Measurements from ENCODE around the gene L3MBTL2.
"Not testable (repeated sequence)": the region's sequence is repeated elsewhere in the genome, so short reads cannot be mapped to it uniquely, and the experiment has no call there.

The L3MBTL2 gene

DNA sequence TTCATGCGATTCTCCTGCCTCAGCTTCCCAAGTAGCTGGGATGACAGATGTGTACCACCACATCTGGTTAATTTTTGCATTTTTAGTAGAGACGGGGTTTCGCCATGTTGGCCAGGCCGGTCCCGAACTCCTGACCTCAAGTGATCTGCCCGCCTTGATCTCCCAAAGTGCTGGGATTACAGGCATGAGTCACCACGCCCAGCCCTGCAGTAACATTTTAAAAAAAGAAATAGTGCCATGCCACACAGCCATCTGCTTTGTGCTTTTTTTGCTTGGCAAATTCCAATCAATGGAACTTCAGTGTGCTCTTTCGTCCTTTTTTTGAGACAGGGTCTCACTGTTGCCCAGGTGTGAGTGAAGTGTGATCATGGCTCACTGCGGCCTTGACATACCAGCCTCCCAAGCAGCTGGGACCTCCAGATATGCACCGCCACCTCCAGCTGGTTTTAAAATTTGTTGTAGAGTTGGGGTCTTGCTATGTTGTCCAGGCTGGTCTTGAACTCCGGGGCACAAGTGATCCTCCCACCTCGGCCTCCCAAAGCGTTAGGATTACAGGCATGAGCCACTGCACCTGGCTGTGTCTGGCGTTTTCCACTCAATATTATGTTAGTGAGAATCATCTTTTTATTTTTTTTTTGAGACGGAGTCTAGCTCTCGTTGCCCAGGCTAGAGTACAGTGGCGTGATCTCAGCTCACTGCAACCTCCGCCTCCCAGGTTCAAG is 37.4 kb downstream of the L3MBTL2 start:
- DNase-seq: no peak

DNA sequence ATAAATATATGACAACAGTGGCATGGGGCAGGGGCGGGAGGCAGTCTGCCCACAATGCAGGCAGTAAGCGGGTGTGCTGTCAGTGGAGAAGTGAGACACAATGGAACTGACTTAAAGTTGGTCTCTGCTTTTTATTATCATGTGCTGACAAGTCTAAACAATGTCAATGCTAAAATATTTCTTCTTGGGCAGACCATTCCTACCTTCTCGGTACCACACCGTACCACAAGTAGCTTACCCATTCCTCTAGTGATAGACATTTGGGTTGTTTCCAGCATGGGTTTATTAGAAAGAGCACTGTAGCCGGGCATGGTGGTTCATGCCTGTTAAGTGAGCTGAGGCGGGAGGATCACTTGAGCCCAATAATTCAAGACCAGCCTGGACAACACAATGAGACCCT is 38.2 kb downstream of the L3MBTL2 start:
- no peak for DNase-seq

DNA sequence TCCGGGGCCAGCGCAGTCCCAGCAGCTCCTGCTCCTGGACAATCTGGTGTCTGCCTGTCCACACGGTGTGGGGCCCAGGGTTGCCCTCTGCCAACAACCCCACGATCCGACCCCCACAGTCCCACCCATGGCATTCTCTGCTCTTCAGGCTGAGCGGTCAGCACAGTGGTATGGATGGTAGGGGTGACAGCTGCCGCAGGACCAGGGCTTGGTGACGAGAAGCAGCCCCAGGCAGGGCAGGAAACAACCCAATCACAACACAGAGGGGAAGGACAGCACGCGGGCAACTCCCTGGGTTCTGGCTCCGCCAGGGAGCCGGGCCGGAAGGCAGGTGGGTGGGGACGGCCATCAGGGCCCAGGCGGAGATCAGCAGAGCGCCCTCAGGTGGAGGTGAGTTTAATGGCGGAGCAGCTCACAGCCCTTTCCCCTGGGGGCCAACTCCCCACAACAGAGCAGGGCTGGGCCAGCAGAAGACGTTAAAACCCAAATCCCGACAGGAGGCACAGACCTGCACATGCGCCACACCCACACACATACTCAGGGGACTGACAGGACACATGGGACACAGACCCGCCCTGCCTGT is 40.9 kb downstream of the L3MBTL2 start:
- DNase-seq: no peak

DNA sequence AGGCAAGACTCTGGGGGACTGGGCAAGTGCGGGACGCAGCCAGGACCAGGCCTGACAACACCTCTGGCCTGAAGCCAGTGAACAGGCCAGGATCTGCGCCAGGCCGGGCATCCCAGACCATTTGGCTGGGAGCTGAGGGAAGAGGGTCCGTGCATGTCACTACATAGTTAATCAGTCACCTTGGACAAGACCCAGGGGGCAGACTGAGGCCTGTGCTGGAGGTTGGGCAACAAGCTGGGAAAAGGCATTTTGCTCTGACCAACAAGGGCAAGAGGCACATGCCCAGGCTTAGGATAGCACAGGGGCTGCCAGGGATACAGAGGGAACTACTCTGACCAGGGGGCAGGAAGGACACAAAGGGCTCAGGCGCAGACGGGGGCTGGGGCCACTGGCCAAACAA is 42.6 kb downstream of the L3MBTL2 start:
- DNase-seq: no peak

- no peak for DNase-seq
Measured at GRCh38 chr22:41248314-41248713, 43.2 kb downstream of the L3MBTL2 start.

DNA sequence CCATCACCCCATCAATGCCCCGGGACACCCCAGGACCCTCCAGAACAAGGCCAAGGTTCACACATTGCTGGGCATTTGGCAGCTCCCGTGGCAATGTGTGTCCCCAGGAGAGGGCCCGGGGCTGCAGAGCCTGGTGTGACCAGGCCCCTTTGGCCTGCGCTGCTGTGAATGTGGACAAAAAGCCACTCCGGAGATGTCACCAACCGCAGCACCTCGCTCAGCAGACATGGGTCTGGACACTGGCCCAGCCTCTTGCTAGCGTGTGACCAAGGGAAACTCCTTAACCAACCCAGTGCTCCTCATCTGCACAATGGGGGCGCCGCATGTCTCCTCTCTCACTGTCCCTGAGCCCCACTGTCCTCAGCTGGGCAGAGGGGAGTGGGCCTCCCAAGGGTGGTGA is 43.6 kb downstream of the L3MBTL2 start:
- DNase-seq: no peak

GRCh38 chr22:41249442-41249841 is 44.3 kb downstream of the L3MBTL2 start:
- no peak for DNase-seq

DNA sequence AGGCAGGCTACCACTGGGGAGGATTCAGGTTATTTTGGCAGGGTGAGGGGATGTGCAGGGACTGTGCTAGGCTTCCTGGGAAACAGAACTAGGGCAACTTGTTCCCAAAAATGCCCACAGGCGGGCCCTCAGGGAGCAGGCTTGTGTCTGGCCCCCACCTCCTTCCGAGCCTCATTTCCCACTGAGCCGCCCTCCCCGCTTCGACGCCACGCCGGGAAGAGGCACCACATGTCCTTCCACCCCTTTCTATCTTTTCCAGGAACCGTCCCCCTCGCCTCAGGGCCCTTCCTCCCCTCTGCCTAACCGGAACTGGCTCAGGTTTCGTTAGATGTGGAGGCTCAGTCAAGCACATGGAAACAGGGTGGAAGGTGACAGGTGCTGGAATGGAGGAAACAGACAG is 45.0 kb downstream of the L3MBTL2 start:
- DNase-seq: no peak

DNA sequence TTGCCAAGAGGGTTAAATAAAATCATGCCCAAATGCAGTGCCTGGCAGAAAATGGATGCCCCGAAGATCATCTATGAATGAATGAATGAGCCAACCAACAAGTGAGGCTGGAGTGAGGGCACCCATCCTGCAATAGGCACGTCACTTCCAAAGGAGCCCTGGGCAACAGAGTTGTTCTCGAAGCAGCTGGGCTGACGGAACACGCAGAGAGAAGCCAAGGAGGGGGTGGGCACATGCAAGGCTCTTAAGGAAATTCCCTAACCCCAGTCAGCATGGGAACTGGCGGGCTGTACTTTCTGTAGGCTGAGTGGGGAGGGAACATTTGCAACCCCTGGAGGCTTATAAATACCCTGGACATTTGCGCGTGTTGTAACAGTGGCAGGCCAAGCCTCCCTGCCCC is 47.3 kb downstream of the L3MBTL2 start:
- no peak for DNase-seq

GRCh38 chr22:41254230-41254629 is 49.1 kb downstream of the L3MBTL2 start:
- DNase-seq: no peak

GRCh38 chr22:41256254-41257253 is 51.4 kb downstream of the L3MBTL2 start:
- no peak for DNase-seq

GRCh38 chr22:41257696-41258095 is 52.6 kb downstream of the L3MBTL2 start:
- DNase-seq: no peak

DNA sequence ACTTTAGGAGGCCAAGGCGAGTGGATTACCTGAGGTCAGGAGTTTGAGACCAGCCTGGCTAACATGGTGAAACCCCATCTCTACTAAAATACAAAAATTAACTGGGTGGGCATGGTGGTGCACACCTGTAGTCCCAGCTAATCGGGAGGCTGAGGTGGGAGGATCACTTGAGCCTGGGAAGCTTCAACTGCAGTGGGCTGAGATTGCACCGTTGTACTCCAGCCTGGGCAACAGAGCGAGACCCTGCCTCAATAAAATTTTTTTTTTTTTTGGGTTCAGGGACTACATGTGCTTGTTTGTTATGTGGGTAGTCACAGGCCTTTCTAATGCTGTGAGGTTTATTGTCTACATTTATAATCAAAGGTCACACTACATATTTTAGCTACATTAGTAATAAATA is 54.6 kb downstream of the L3MBTL2 start:
- not testable (repeated sequence) for DNase-seq

- no peak for DNase-seq
Measured at GRCh38 chr22:41260871-41261270, 55.8 kb downstream of the L3MBTL2 start.

- DNase-seq: no peak
Measured at GRCh38 chr22:41261541-41262249, 56.6 kb downstream of the L3MBTL2 start.

DNA sequence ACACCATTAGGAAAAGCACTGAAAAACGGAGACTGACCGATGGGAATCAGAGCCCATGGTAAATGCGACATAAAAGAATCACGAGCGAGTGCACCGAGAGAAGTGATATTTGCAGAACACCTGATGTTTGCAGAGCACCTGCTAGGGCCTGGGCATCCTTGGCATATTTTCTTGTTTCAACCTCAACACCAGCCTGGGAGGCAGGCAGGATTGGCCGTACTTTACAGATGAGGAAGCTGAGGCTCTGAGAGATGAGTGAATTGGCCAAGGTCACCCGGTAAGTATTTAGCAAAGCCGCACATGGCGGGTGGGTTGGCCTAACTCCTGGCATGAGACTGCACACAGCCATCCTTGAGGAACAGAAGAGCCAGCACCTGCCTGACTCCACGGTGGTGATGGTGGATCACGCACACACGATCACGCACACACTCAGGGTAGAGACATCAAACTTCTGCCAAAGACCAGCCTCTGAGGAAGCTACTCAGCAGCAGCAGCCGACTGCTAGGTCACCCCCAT is 57.2 kb downstream of the L3MBTL2 start:
- no peak for DNase-seq

DNA sequence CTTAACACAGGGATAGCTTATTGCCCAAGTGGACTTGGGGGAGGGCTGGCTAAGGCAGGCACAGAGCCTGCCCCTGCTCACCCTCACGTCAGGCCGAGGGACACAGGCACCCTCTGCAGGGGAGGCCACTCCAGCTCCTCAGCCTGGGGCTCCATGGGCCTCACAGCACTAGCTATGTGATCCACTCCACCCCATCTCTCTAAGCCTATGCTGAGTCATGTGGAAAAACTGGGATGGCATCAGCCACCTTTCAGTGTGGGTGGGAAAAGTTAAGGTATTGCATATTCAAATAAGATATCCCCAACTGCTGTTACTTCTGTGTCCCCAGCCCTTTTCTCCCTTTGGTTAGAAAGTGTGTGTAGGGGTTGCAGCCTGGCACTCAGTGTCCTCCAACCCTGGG is 58.6 kb downstream of the L3MBTL2 start:
- DNase-seq: no peak

- no peak for DNase-seq
Measured at GRCh38 chr22:41264408-41264941, 59.4 kb downstream of the L3MBTL2 start.

DNA sequence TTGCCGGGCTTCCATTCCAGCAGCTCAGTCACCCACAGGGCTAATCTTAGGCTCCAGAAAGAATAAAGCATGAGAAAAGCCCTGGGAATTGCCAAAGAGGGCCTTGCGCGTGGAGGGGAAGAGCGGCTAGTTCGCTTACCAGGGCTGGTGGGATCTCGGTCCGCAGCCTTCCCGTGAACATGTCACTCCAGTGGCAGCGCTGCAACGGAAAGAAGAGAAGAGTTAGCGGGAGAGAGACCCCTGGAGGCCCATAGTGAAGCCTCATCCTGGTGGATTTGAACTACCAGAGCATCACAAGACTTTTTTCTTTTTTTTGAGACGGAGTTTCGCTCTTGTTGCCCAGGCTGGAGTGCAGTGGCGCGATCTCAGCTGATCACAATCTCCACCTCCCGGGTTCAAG is 62.8 kb downstream of the L3MBTL2 start:
- DNase-seq: no peak

DNA sequence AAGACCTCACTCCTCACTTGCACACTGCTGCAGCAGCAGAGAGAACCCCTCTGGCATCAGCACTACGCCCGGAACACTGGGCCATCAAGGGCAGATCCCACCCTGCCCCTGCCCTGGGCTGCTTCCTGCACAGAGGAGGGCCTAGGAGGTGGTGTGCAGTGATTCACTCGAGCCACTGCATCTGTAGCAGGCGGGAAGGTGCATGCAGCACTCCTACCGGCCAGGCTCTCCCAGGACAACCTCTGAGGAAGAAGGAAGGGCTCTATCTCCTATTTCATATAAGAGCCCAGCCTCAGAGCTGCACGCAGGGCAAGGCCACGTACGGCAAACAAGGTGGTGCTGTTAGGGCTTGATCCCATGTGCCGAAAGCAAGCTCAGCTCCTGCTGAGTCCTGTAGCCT is 66.7 kb downstream of the L3MBTL2 start:
- no peak for DNase-seq

DNA sequence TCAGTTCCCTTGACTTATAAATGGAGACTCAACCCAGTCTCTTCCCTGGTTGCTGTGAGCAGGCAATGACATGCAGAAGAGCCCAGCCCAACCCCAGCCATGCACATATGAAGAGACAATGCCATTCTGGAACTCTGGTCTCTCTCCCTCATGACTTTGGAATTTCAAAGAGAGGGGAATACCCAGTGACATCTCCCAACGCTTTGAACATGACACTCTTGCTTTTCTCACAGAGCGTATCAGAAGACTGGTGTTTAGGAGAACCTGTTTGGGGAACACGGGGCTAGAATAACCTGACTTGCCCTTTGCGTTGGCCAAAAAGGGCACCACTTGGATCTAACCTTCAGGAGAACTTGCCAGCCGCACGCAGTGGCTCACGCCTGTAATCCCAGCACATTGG is 68.0 kb downstream of the L3MBTL2 start:
- DNase-seq: no peak

GRCh38 chr22:41274856-41275255 is 69.7 kb downstream of the L3MBTL2 start:
- DNase-seq: no peak

DNA sequence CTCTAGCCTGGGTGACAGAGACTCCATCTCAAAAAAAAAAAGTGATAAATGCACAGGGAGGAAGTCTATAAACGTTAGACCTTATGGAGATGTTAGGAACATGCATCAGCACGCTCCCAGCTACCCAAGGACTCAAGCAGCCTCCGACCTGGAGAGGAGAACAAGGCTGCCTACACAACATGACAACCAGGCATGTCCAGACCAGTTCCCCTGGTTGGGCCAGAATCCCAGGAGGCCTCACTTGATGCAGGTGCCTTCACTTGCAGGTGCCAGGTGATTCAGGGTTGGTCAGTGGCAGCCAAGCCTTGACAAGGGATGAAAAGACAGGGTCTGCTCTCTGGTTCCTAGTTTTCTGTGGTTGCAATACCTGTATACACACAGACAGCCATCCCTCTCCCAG is 75.0 kb downstream of the L3MBTL2 start:
- DNase-seq: no peak
